K562 (cell line): ENCODE data around the gene UBE2J2. TPM values are rescaled to one million over a fixed set of nuclear protein-coding genes. Genes with fewer than 3 reads are reported as not detected.

Source experiments
- RERE ChIP-seq: sonication (generic); formaldehyde crosslinking; IDR thresholded peaks from 2 replicates; pipeline ENCODE4 v1.8.0; 2023; ENCODE audit warnings: missing genetic modification reagents, mild to moderate bottlenecking, borderline replicate concordance
- TEAD1 ChIP-seq, 2 experiments: fragments of 450-650 bp in 1 of 2; sonication (generic) in 1 of 2; formaldehyde crosslinking; IDR thresholded peaks; 2 replicates each; pipeline versions ENCODE4 v1.4.0 to v1.8.0; 2020 to 2022; ENCODE audit warnings: mild to moderate bottlenecking in 2 of 2, missing genetic modification reagents in 1 of 2
- polyA plus RNA-seq, 8 experiments: library from polyadenylated mRNA; depleted of rRNA in 4 of 8; stranded (reverse) in 5 of 8; unstranded in 3 of 8; fragments of >200 nt; fragmentation: Nextera tagmentation in 2 of 8; fragmentation: Illumina TruSeq in 1 of 8; extraction: Ambion mirVana in 2 of 8; extraction: Trizol in 1 of 8; gene quantifications; 2 replicates each; pipeline versions ENCODE4 v1.2.1 to v1.2.3, GENCODE V29; 2011 to 2014; ENCODE audit warnings: inconsistent platforms in 1 of 8, missing spikeins in 1 of 8
- total RNA-seq, 7 experiments: library from RNA; depleted of rRNA in 6 of 7; stranded (reverse); fragments of >200 nt in 6 of 7; fragmentation: Illumina TruSeq in 2 of 7; extraction: Trizol in 2 of 7; gene quantifications; 2 replicates each; pipeline versions ENCODE4 v1.2.1 to v1.2.3, GENCODE V29; 2011 to 2021; ENCODE audit warnings: low replicate concordance in 1 of 7

UBE2J2 gene
- total and polyA plus RNA-seq, 9 of the 15 experiments (the other 6 are each of a cell fraction or from before 2014, with no cell fraction given) = 0.93 to 112 (median 75.5) TPM

DNA sequence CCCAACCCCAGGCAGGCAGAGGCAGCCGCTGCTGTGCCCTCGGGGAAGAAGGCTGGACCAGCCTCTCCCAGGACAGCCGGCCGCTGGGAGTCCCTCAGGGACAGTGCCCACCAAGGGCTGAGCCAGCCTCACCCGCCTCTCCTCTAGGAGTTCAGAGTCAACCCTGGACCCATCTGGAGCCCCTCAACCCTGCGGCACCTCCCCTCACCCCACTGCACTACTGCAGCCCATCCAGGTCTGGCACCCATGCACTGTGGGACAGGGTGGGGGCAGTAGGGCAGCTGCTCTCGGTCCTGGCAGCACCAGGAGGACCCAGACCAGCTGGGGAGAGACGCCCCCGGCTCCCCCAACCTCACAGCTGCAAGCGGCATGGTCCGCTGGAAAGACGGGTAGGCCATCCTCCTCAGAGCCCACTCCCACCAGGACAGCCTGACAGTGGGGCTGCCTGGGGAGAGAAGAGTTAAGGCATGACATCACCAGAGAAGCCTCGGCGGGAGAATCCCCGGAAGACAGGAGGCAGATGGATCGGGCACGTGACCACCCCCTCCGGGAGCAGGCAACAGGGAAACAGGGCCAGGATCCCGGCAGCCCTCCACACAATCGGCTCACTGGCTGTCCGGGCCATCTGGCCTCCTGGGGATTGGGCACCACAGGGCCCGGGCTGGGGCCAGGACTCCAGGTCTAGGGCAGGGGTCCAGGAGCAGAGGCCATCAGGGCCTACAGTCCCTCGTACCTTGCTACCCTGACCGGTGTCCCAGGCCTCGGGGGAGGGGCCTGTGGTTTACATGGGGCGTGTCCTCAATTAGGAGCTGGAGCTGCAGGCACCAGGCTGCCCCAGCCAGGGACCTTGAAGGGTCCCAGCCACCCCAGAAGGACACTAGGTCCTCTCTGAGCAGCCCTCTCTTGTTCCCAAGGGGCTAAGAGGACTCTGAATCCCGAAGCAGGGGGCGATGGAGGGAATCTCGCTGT is 31.0 kb upstream of the UBE2J2 start (continued):
- TF ChIP-seq RERE (CRISPR knock-in tag) = 0 out of 2 replicates have a peak, but pooled peaks have one; percentile 74
- TF ChIP-seq TEAD1 (CRISPR knock-in tag; IDR thresholded peaks at IDR 0.05) = no peak; a peak in 1 of 4 replicates
